ENCODE data around the gene KCNJ12.
A peak's percentile ranks its signal among the peaks of the same experiment; 100 is the strongest.
"Not testable (repeated sequence)": the region's sequence is repeated elsewhere in the genome, so short reads cannot be mapped to it uniquely, and the experiment has no call there.

KCNJ12 gene

DNA sequence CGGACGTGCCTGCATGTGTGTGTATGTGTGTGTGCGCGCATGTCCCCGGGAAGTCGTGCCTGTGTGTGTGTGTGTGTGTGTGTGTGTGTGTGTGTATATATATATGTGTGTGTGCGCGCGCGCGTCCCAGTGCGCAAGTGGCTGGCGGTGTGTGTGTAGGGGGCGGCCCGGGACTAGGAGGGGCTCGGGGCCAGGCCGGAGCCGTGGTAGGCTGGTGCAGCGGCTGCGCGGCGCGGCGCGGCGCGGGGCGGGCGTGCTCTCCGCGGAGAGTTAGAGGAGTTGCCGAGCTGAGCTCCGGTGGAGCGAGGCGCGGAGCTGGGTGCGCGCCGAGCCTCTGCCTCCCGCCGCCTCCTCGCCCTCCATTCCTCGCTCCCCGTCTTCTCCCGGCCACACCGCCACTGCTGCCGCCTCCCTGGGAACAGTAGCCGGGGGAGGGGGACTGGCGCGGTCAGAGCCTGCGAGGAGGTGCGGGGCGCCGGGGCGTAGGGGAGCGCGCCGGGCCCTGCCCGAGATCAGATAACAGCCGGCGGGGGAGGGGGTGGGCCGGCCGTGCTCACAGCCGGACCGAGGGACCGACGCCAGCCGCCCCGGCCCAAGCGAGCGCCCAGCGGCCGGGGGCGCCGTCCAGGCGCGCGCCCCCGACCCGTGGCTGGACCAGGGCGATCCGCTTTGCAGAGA lies at the start of gene KCNJ12:
Gene KCNJ12, plus strand, starts transcription at position 277 of the 678 bp plus-strand sequence. CDS start 38,986 bp downstream, outside the sequence.
- peak; percentile 32 for DNase-seq

DNA sequence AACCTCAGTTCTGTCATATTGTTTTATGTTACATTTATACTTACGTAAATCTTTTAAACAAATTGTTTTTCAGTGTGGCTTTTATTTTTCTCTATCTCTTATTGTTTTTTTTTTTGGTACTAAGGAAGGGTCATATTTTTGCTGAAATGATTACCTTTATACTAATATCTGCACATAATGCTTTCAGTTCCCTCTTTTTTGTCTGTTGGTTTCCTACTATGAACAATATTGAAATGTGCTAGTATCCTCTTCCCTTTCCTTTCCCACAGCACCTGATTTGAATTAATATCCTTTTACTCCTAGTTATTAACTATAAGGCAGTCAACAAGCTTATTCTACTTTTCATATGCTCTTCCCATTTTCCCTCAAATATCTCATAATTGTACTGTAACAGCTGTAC lies 48.2 kb upstream of the KCNJ12 start:
- not testable (repeated sequence) for DNase-seq

DNA sequence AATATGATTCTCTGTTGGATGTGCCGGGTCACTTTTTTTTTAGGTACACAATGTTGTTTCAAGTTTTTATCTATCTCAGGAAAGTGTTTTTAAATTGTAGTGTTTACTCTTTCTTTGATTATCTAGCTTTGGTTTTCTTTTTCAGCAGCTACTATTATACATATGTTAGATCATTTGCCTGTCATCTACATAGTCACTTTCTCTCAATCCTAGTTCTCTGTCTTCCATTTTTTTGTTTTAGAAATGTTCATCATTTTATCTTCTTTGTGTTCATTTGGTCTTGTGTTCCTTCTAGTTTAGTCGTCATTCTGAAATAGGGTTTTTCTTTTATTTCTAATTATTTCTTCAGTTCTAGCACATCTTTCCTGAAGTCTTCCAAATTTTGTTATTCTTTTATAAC lies 47.4 kb upstream of the KCNJ12 start:
- DNase-seq, result not testable (repeated sequence)

DNA sequence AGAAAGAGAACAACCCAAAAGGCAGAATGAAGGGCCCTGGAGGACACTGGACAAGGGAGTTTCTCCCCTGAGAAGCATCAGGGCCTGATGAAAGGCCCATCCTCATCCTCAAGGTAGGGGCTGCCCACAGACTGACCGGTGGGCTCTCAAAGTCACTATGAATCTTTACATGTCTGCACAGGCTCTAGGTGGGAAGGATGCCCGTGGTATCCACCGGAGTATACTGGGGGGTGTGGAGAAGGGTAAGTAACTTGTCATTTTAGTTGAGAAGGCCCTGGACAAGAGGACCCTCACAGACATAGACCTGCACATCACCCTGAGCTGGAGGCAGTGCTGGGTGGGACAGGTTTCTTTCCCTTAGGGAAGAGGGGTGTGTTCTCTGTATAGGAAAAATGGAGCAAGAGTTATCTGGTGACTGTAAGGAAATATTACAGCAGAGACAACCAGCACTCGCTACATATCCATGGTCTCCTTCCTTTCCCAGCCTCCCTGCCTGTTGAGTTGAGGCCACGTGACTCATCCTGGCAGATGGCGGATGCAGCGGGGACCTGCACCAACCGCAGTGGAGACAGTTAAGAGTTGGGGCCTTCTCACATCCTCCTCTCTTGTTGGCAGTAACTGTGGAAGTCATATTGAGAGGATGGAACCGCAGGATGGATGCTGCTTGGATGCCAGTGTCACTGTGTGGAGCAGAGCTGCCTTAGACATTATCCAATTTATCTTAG lies 45.6 kb upstream of the KCNJ12 start:
- DNase-seq, result no peak

DNA sequence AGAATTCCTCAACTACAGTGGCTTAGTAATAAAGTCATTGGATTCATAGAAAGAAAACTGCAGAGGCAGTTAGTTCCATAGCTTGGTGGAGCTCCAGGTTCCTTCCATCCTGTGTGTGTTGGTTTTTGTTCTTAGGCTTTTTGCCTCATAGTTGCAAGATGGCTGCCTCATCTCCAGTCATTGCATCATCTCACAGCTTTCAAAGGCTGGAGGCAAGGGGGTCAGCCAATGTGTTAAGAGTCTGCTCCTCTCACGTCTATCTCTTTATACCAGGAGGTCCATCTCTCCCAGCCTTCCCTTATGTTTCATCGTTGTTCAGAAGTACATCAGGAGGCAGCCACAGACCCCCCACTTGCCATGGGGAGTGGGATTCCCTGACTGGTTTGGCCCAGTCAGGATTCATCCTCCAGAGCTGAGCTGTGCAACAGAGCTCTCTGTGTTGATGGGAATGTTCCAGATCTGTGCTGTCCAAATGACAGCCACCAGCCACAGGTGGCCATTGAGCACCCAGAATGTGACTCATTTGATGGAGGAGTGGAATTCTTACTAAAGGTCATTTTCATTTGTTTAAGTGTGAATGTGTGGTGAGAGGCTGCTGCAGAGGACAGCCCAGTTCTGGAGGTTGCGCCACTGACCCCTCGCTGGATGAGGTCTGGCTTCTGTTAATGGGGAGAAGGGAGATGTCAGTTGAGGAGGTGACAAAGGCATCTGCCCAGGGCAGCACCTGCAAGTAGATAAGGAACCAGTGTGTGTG lies 39.4 kb upstream of the KCNJ12 start:
- not testable (repeated sequence) for DNase-seq

DNA sequence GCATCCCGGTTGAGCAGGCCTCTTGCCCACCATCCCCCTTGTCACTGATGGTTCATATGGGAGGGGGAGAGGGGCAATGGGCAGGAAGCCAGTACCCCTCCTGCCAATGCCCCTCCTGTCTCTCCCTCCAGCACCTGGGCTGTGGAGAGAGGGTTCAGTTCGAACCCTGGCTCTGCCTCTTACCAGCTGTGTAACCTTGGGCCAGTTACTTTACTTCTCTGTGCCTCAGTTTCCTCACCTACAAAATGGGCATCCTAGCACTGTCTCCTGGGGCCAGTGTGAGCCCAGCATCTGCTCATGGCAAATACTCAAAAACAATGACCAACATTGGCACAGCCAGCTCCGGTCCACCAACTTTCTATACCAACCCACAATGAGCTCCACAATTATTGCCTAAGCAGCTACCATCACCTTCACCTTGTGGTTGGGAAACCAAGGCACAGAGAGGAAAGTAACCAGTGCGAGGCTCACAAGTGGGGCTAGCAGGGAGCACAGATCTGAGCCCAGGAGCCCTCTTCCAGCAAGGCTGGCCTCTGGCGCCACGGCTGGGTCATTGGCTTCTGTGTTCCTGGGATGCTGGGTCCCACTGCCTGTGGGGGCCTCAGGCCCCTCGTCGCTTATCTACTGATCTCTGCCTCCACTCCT lies 38.1 kb upstream of the KCNJ12 start:
- DNase-seq, result not testable (repeated sequence)

DNA sequence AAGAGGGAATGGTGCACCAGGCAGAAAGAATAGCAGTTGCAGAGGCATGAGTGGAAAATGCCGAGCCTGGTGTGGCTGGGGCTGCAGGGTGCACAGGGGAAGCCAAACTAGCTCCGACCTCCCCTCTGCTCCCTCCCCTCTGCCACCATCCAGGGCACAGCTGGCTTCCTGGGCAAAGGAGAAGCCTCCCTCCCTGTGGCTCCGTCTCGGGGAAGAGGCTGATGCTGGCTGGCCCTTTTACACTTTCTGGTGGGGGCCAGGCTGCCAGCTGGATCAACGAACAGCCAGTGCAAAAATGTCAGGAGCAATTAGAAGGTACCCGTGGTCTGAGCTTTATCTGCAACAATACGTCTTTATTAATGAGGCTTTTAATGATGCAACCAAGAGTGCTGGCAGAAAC lies 37.1 kb upstream of the KCNJ12 start:
- no peak for DNase-seq

DNA sequence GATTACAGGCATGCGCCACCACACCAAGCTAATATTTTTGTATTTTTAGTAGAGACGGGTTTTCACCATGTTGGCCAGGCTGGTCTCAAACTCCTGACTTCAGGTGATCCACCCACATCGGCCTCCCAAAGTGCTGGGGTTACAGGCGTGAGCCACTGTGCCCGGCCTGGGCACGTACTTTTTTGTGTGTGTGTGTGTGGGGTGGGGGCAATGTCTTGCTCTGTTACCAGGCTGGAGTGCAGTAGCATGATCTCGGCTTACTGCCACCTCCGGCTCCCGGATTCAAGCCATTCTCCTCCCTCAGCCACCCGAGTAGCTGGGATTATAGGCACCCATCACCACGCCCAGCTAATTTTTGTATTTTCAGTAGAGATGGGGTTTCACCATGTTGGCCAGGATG lies 36.6 kb upstream of the KCNJ12 start:
- DNase-seq, result not testable (repeated sequence)

DNA sequence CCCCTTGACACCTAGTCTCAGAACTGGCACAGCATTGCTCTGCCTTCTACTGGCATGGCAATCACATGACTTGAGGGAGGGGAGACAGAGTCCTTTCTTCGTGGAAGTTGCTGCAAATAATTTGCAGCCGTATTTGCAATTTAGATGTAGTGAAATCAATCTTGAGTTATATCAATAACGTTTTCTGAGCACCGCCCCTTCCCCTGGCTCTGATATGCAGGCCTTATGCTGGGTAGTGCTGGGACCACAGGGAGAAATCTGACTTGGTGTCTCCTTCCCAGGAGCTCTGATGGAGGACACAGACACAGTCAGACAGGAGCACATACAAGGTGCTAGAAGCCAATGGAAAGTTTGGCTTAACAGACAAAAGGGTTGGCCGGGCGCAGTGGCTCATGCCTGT lies 35.8 kb upstream of the KCNJ12 start:
- DNase-seq, result not testable (repeated sequence)

DNA sequence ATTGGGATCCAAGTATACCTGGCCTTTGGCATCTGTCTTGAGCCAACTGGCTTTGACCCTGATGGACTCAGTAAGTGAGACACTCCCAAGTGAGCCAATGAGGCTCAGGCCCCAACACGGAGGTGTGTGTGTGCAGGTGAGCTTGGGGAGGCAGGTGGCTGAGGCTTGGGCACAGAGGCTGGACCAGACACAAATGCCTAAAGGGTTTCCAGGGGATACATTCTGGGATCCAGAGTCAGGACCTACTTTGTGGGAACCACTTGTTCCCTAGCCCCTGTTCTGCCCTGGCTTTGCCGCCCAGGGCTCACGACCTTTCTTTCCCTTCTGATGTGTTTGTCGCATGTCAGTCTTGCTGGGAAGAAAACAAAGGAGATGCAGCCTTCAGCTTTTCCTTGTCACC lies 34.9 kb upstream of the KCNJ12 start:
- DNase-seq, result not testable (repeated sequence)

DNA sequence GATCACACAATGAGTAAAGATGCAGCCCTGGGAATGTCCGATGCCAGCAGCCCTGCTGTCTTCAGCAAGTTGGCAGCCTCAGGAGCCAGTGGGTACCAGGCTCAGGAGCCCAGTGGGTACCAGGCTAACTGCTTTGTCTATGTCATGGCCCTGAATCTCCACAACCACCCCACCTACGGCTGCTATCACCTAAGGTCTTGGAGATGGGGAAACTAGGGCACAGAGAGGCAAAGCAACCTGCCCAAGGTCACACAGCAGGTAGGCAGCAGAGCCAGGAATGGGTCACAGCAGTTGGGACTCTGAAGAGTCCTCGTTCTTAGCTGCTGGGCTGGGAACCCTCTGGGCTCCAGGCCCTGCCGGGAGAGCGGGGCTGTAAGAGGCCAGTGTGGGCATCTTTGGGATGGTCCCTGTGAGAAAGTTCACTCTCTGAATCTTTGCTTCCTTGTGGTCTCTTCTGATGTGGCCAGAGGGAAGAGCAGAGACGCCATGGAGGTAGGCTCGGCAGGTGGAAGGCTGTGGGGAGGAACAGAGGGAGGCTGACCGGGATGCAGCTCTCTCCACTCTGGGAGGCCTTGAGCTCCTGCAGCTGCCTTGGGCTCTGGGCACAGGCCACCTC lies 34.1 kb upstream of the KCNJ12 start:
- not testable (repeated sequence) for DNase-seq

DNA sequence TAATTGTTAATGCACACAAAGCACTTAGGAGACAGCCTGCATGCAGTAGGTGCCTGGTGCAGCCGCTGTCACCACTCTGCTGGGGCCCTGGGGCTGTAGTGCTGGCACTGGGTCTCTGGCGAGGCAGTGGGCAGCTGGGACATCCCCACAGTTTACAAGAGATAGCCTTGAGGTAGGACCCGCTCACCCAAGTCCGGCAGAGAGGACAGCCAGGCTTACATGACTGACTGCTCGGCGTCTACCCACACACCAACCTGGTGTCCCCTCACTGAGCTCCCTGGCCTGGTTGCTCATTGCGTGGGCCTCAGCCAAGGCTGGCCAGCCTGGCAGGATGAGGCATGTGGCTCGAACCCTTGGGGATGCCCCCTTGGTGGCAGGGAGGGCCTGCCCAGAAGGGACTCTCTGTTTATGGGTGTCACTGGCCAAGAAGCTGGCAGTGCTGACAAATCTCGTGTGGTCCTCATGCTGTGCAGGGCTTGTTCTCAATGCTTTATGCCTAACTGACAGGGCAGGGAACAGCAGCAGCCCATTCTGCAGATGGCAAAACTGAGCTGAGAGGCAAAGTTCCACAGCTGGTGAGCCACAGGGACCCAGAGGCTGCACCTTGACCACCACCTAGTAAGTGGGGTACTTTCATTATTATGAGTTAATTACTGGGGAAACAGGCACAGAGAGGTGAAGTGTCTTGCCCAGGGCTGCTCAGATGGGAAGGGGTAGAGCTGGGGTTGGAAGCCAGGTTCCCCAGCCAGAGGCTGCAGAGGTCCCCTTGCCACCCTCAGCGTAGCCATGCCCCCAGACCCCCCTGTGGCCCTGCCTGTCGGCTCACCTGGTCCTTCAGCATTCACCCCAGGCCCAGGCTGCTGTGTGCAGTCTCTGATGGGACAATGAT lies 32.9 kb upstream of the KCNJ12 start:
- not testable (repeated sequence) for DNase-seq

DNA sequence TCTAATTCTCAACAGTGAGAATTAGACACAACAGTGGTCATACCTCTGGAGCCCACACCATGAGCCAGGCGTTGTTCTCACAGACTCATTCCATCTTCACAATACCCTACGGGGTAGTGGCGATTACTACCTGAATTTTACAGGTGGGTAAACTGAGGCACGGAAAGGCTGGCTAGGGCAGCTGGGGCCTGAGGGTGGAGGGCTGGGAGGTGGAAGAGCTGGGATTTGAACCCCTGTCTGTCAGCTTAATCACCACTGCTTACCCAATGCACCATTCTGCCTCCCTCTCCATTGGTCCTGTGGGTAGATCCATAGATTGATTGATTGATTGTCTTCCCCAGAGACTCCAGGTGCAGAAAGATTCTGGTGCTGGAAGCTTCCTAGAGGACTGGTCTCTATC lies 31.4 kb upstream of the KCNJ12 start:
- DNase-seq, result not testable (repeated sequence)

DNA sequence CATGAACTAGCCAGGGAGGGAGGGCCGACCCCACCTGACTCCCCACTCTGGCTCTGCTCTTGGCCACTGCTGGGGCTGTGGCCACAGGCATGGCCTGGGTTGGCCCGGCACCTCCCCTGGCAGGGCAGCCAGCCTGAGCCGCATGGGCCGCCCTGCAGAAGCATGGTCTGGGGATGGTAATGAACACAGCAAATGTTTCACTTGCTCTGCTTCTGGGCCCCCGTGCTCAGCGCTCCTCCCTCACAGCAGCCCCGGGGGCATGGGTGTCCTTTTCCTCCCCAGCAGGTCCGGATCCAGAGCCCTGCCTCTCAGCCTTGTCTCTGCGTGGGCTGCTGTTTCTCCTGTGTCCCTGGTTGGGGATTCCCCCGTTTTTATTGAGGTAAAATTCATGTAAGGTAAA lies 30.9 kb upstream of the KCNJ12 start:
- DNase-seq, result no peak

DNA sequence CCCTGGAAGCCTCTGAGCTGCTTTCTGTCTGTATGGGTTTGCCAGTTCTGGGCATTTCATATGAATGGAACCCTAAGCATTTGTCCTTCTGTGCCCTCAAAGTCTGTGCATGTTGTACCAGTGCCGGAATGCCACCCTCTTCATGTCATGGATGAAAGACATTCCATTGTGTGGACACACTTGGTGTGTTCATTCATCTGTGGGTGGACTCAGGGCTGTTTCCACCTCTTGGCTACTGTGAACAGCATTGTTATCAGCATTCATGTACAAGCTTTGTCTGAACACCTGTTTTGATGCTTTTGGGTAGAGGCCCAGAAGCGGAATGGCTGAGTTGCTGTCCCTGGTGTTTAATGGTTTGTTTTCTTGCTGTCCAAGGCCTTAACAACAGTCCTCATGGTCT lies 30.1 kb upstream of the KCNJ12 start:
- not testable (repeated sequence) for DNase-seq

DNA sequence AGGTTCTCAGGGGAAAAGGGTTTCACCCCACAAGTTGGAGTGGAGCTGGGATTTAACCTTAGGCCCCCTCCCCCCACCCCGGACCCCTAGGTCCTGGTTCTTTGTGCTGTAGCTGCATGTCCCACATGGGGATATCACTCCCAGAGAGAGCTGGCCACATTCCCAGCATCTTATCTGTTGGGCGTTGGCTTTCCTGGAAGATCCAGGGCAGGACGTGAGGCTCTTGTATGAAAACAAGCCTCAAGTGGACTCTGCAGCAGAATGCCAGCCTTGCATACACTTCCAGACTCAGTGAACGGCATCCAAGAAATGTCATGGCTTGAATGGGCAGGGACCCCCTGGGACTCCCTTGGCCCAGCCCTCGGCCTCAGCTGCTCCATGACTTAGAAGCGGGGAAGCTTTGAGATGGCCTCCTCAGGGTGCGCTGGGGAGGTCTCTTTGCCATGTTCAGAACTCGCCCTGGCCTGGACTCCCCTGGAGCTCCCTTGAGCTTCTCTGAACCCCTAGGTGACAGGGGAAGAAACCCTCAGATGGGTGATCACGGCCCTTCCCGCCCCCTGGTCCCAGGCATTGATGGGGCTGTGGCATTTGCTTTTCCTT lies 29.4 kb upstream of the KCNJ12 start:
- not testable (repeated sequence) for DNase-seq

DNA sequence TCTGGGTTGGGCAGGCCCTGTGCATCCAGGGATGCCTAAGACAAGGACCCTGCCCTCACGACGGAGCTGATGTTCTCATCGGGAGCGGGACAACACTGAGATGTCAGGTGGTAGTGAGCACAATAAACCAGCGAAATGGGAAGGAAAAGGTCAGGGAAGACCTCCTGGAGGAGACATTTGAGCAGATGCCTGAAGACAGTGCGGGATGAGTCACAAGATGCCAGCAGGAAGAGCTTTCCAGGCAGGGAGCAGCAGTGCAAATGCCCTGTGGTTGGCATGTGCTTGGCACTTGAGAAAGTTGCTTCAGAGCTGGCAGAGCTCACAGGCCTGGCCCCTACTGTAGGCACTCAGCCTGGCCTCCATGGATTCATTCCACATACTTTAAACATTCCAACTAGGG lies 28.5 kb upstream of the KCNJ12 start:
- not testable (repeated sequence) for DNase-seq

DNA sequence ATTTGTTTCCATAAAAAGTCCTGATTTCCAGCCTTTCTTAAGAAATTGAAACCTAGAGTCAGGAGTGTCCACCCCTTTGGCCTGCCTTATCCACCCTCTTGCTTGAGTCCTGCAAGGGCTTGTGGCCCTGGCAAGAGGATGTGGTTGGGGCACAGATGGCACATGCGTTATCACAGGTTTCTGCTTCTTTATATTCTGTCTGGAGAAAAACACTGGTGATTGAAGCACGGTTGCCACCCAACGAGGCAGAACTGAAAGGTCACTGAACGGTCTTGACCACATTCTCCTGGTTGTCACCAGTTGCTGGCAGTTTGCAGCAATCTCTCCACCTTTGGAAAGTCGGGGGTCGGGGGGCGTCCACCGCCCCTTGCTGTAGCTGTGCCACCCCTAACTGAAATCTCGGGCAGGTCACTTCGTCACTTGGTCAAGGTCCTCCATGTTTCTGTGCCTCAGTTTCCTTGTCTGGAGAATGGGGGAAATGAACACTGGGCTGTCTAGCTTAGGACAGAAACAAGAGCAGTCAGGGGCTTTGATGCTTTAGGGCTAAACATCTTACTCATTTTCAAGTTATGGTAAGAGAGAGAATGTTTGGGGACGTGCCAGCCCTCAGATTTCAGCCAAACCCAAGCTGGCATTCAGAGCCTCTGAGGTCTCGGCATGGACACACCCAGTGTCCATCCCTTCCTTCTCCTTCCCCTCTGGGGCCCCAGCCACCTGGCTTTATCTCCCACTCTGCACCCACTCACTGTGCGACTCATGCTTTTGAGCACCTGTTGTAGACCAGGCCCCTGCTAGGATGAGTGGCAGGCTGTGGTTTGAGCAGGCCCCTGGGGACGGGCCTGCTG lies 27.9 kb upstream of the KCNJ12 start:
- DNase-seq, result not testable (repeated sequence)

DNA sequence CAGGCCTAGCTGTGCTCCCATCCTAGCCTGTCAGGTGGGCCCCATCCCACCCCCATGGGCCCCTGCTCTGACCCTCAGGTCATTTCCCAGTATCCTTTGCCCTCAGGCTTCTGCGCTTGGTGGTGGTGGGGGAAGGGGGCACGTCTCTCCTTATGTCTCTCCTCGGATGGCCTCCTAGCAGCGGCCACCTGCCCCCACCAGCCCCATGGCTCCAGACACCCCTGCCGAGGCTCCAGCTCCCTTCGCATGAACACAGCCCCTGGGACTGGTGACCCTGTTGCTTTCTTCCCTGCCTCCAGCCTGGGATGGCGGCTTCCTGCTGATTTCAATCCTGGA lies 27.3 kb upstream of the KCNJ12 start:
- not testable (repeated sequence) for DNase-seq

DNA sequence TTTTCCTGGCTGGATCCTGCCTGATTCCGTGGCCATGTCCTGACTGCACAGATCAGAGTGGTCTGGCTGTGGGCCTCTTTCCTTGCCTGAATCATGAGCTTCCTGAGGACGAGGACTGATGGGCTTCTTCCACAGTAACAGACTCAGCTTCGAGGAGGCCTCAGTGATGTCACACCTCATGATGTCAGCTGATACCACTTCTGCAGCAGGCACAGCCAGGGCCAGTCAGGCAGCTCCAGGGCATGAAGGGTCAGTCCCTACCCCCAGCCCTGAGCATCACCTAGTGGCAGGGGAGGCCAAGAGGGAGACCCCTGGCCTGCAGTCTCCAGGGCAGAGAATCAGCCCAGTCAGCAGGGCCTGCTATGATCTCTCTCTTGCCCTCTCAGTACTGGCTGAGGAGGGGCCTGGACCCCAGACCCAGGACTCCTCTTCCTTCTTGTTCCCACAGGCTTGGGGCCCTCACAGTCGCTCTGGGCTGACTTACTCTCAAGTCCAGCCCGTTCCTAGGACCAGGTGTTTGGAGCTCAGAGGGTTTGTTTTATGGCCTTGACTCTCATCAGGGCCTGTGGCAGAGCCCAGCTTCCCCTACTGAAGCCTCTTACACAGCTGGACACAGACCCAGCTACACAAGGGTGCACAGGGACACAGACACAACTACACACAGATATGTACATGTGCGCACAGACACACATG lies 26.7 kb upstream of the KCNJ12 start:
- DNase-seq, result not testable (repeated sequence)
